ENCODE results near the gene NUDT1.

NUDT1 gene

GRCh38 chr7:2271273-2272026 is 29.4 kb downstream of the NUDT1 start:
- DNase-seq: no peak

- no peak for DNase-seq
Observed at GRCh38 chr7:2272031-2272430, 30.0 kb downstream of the NUDT1 start.

- DNase-seq: no peak
Observed at GRCh38 chr7:2273866-2274265, 31.8 kb downstream of the NUDT1 start.

GRCh38 chr7:2274666-2275065 is 32.6 kb downstream of the NUDT1 start:
- DNase-seq: no peak

DNA sequence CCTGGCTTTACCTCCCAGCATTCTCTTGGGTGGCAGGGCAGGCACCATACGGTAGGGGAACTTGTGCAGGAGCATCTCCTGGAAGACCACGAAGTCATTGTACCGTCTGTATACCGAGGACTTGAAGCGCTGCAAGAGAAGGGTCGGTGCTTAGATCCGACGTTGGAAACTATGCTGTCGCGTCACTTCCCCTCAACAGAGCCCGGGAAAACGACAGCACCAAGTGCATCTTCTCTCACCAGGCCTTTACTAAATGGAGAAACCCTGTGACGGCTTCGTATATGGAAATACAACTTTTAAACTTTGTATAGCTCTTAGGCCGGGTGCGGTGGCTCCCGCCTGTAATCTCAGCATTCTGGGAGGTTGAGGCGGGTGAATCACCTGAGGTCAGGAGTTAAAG is 33.1 kb downstream of the NUDT1 start:
- no peak for DNase-seq

DNA sequence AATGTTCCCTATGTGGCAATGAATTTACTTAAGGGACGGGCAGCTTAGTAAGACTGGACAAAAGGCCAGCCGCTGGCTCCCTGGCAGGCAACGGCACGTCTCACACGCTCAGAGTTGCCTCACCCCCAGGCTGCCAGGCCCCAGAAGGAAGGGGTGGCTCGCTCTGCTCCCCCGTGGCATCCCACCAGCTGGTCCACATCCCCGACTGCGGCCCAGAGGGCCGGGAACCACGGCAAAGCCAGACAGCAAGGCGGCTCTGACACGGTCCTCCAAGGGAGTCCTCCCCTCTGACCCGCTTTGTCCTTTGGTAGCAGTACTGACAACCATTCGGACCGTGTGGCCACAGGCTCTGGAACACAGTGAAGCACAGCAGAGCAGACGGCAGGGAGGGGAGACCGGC is 34.1 kb downstream of the NUDT1 start:
- DNase-seq: no peak

DNA sequence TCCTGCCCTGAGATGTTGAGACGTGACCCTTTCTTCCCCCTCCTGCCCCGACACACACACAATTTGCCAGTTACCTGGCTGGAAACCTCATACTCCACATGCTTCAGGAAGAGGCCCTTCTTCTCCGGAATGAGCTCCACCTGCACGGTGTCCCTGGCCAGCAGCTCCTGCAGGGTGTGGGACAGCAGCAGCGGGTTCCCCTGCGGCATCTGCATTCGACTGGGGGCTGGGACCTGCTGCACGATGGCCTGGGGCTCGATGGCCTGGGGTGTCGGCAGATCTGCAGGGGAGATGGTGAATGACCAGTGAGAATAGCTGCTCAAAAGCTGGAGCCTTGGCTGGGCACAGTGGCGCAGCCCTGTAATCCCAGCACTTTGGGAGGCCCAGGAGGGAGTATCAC is 36.0 kb downstream of the NUDT1 start:
- no peak for DNase-seq

DNA sequence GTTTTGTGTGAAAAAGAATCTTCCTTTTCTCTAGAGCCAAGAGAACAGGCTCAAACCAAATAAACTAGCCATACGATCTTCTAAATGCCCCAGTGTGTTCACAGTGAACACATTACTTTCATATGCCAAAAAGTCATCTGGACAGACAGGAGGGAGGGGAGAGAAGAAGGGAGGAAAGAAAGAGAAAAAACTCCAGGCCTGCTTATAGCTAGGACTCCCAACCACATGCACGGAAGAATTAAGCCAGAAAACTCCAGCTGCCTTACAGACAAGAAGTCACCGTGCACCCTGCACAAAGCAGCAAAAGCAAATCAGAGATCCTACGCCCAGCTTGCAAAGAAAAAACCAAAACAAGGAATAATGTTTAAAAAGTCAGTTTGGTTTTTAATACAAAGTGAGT is 37.9 kb downstream of the NUDT1 start:
- DNase-seq: no peak

DNA sequence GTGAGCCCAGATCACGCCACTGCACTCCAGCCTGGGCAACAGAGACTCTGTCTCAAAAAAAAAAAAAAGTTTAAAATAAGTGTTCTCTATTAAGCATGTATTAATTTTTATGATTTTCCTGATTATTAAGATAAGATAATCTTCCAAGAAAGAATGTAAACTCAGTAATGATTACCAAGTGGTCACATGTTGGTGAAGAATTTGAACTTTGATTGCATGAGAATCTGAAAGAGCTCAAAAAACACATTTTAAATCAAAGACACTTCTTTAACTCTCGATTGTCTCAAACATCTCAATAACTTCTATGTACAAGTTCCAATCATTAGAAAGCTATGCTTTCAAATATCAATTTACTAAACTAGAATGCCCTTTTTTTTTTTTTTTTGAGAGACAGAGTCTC is 38.4 kb downstream of the NUDT1 start:
- DNase-seq: no peak

- no peak for DNase-seq
Observed at GRCh38 chr7:2281541-2281940, 39.5 kb downstream of the NUDT1 start.

DNA sequence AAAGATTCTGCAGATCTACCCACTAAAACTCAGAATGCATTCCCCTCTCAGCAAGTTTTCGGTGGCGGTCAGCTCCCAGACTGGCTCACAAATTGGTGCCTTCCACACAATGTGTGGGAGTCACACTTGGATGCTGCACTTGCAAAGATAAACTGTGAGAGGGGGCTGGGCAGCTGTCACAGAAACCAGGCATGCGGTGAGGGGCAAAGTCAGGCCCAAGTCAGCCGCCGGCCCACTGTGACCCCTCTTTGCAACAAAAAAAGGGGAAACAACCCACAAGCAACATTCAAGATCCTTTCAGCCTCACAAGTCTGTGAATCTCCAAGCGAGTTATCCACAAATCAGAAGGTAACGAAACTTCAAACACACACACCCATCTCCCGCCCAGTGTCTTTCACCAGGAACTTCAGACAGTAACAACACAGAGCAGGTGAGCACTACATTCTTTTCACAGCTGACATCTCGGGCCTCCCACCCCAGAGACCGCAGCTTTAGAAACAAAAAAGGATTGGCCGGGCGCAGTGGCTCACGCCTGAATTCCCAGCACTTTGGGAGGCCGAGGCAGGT is 40.2 kb downstream of the NUDT1 start:
- DNase-seq: no peak

- no peak for DNase-seq
Observed at GRCh38 chr7:2283074-2283473, 41.0 kb downstream of the NUDT1 start.

- DNase-seq: no peak
Observed at GRCh38 chr7:2287745-2288144, 45.7 kb downstream of the NUDT1 start.

- no peak for DNase-seq
Observed at GRCh38 chr7:2288503-2288902, 46.5 kb downstream of the NUDT1 start.

DNA sequence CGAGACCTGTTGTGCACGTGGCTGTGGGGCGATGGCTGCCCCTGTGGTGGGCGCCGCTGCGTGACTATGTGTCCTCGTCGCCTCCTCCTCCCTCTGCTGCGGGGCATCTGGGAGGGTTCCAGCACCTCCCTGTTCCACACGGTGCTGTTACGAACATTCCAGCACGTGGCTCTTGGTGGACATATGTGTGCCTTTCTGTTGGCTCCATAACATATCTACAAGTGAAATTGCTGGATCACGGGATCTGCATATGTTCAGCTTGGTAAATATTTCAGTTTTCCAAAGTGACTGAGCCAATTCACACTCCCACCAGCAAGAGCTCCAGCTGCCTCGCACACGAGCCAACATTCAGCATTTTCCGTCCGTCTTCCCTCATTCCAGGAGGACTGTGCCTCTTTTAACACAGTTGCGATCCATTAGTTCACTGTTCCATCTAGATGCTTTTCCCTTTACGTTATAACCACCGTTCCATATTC is 47.1 kb downstream of the NUDT1 start:
- no peak for DNase-seq

DNA sequence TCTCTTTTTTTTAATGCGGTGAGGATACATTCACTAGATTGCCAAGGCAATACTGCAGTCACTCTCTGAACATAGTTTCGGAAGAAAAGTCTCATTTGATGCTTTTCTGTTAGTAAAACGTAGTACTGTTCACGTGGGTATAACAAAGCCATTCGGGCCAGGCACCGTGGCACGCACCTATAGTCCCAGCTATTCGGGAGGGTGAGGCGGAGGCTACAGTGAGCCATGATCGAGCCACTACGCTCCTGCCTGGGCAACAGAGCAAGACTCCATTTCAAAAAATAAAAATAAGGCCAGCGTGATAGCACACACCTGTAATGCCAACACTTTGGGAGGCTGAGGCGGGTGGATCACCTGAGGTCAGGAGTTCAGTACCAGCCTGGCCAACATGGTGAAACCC is 47.6 kb downstream of the NUDT1 start:
- no peak for DNase-seq

DNA sequence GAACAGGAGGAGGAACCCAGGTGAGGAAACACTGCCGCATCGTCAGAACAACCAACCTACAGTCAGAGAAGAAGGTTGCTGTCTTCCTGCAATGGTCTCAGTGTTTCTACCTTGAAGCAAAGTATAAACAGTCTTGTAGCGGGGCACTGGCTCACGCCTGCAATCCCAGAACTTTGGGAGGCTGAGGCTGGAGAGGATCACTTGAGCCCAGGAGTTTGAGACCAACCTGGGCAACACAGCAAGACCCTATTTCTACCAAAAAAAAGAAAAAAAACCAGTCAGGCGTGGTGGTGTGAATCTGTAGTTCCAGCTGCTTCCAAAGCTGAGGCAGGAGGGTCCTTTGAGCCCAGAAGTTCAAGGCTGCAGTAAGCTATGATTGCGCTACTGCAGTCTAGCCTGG is 48.9 kb downstream of the NUDT1 start:
- no peak for DNase-seq

DNA sequence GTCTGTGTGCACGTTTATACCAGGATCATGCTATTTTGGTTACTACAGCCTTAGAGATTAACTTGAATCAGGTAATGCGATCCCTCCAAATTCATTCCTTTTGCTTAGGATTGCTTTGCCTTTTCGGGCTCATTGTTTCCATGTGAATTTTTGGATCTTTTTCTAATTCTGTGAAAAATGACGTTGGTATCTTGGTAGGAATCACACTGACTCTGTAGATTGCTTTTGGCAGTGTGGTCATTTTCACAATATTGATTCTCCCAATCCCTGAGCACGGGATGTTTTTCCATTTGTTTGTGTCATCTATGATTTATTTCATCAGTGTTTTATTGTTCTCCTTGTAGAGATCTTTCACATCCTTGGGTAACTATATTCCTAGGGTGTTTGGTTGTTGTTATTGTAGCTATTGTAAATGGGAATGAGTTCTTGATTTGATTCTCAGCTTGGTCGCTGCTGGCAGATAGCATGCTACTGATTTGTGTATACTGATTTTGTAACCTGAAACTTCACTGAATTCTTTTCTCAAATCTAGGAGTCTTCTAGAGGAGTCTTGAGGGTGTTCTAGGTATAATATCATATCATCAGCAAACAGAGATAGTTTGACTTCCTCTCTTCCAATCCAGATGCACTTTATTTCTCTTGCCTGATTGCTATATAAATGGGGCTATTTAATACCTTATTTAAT is 54.1 kb downstream of the NUDT1 start:
- no peak for DNase-seq

GRCh38 chr7:2296832-2297231 is 54.8 kb downstream of the NUDT1 start:
- no peak for DNase-seq

- no peak for DNase-seq
Observed at GRCh38 chr7:2299131-2299829, 57.3 kb downstream of the NUDT1 start.

DNA sequence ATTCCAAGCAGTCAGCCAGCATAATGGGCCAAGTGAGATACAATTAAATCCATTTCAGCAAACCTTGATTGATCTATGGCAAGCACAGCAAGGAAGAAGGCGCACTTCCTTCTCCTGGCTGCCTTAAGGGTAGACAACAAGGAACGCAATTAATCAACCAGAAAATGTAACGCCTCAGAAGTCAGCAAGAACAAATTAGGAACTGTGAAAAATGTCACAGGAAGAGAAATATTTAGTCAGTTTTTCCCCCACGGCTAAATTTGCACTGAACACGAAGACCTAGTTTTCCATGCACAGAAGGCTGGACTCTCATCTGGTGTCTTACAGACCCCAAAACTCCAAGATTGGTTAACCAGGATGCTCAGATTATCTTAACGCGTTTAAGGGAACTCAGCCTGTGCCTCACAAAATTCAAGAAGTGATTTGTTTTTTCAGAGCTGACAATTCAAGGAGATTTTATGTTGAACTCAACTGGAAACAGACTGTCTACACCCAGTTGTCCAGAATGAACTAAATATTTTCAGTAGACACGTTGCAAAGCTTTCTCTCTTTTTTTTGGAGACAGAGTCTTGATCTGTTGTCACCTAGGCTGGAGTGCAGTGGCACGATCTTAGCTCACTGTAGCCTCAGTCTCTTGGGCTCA is 58.0 kb downstream of the NUDT1 start:
- DNase-seq: no peak
